ENCODE data around the gene ITGB7.

Gene ITGB7

GRCh38 chr12:53192531-53193021, 14.5 kb downstream of the ITGB7 start:
- Histone ChIP-seq H3K4me1 (ENCODE audit: low read length) (no peaks in the 10 kb centered on the region), H3K4me2 (ENCODE audit: low read length) (no peak overlapping the region), H3K9me3 (ENCODE audit: insufficient read depth, low read length) (no peaks in the 10 kb centered on the region), H3K4me3 (ENCODE audit: low read length) (no peak overlapping the region), H3K9ac (ENCODE audit: low read length) (no peak overlapping the region), H2AFZ (ENCODE audit: low read depth, low read length) (no peak overlapping the region), H3K27me3 (ENCODE audit: low read depth, low read length) (no peaks in the 10 kb centered on the region), H3K79me2 (ENCODE audit: low read length) (no peaks in the 10 kb centered on the region), H3K36me3 (replicated peaks; ENCODE audit: low read depth, low read length) (peaks cover 14% of the 10 kb centered on the region), H4K20me1 (ENCODE audit: insufficient read depth, low read length) (no peaks in the 10 kb centered on the region), H3K27ac (ENCODE audit: low read length) (no peak overlapping the region)
- no peak for TF ChIP-seq CTCF (IDR thresholded peaks at IDR 0.05; ENCODE audit: low read depth, low read length)
- no peak for TF ChIP-seq EZH2phosphoT487 (IDR thresholded peaks at IDR 0.05; ENCODE audit: low read depth)

- H3K27ac ChIP-seq (ENCODE audit: low read length): no peak overlapping the region
- no peak overlapping the region for H3K4me2 ChIP-seq (ENCODE audit: low read length)
- H3K4me3 ChIP-seq (ENCODE audit: low read length): no peak overlapping the region
- no peak overlapping the region for H2AFZ ChIP-seq (ENCODE audit: low read depth, low read length)
- peaks cover 20% of the 10 kb centered on the region for H3K36me3 ChIP-seq (replicated peaks; ENCODE audit: low read depth, low read length)
- H4K20me1 ChIP-seq (ENCODE audit: insufficient read depth, low read length): no peaks in the 10 kb centered on the region
- H3K4me1 ChIP-seq (ENCODE audit: low read length): no peaks in the 10 kb centered on the region
- TF ChIP-seq CTCF (IDR thresholded peaks at IDR 0.05; ENCODE audit: low read depth, low read length): no peak
- TF ChIP-seq EZH2phosphoT487 (IDR thresholded peaks at IDR 0.05; ENCODE audit: low read depth): no peak
- no peak overlapping the region for H3K9ac ChIP-seq (ENCODE audit: low read length)
- no peaks in the 10 kb centered on the region for H3K79me2 ChIP-seq (ENCODE audit: low read length)
- H3K27me3 ChIP-seq (ENCODE audit: low read depth, low read length): no peaks in the 10 kb centered on the region
- H3K9me3 ChIP-seq (ENCODE audit: insufficient read depth, low read length): no peaks in the 10 kb centered on the region
Measured at GRCh38 chr12:53191885-53192530, 15.0 kb downstream of the ITGB7 start.

GRCh38 chr12:53191096-53191884, 15.8 kb downstream of the ITGB7 start:
- Histone ChIP-seq H3K27me3 (ENCODE audit: low read depth, low read length) (no peaks in the 10 kb centered on the region), H3K9ac (ENCODE audit: low read length) (no peak overlapping the region), H3K4me3 (ENCODE audit: low read length) (no peak overlapping the region), H3K79me2 (ENCODE audit: low read length) (no peaks in the 10 kb centered on the region), H3K9me3 (ENCODE audit: insufficient read depth, low read length) (no peaks in the 10 kb centered on the region), H3K27ac (ENCODE audit: low read length) (no peak overlapping the region), H4K20me1 (ENCODE audit: insufficient read depth, low read length) (no peaks in the 10 kb centered on the region), H3K36me3 (replicated peaks; ENCODE audit: low read depth, low read length) (peaks cover 27% of the 10 kb centered on the region), H3K4me2 (ENCODE audit: low read length) (no peak overlapping the region), H2AFZ (ENCODE audit: low read depth, low read length) (no peak overlapping the region), H3K4me1 (ENCODE audit: low read length) (no peaks in the 10 kb centered on the region)
- TF ChIP-seq CTCF (IDR thresholded peaks at IDR 0.05; ENCODE audit: low read depth, low read length): no peak
- no peak for TF ChIP-seq EZH2phosphoT487 (IDR thresholded peaks at IDR 0.05; ENCODE audit: low read depth)

GRCh38 chr12:53190108-53190729, 16.8 kb downstream of the ITGB7 start:
- Histone ChIP-seq H3K36me3 (replicated peaks; ENCODE audit: low read depth, low read length) (peaks cover 38% of the 10 kb centered on the region), H3K27me3 (ENCODE audit: low read depth, low read length) (no peaks in the 10 kb centered on the region), H3K79me2 (ENCODE audit: low read length) (no peaks in the 10 kb centered on the region), H3K4me2 (ENCODE audit: low read length) (no peak overlapping the region), H2AFZ (ENCODE audit: low read depth, low read length) (no peak overlapping the region), H3K9ac (ENCODE audit: low read length) (no peak overlapping the region), H3K9me3 (ENCODE audit: insufficient read depth, low read length) (no peaks in the 10 kb centered on the region), H3K27ac (ENCODE audit: low read length) (no peak overlapping the region), H3K4me3 (ENCODE audit: low read length) (no peak overlapping the region), H3K4me1 (ENCODE audit: low read length) (no peaks in the 10 kb centered on the region), H4K20me1 (ENCODE audit: insufficient read depth, low read length) (no peaks in the 10 kb centered on the region)
- TF ChIP-seq CTCF (IDR thresholded peaks at IDR 0.05; ENCODE audit: low read depth, low read length) (peak; percentile 68), EZH2phosphoT487 (IDR thresholded peaks at IDR 0.05; ENCODE audit: low read depth) (no peak)

Measured in OCI-LY3 (cell line).